Neural cell (in vitro differentiated cells): Measurements from ENCODE around the gene TEX11. TPM values are rescaled to one million over a fixed set of nuclear protein-coding genes. Genes with fewer than 3 reads are reported as not detected.
"Not testable (repeated sequence)": the region's sequence is repeated elsewhere in the genome, so short reads cannot be mapped to it uniquely, and the experiment has no call there.

Experiments used
- H2AFZ ChIP-seq: fragments of 200-600, 300-800 bp; sonication (generic), shearing (Covaris generic); 2 replicates; pipeline ENCODE4 v1.6.0; 2014; ENCODE audit warnings: low read depth, mild to moderate bottlenecking, antibody characterized with exemption, low read length, moderate library complexity
- H3F3A ChIP-seq: fragments of 200-600 bp; shearing (Covaris generic); 2 replicates; pipeline ENCODE4 v1.6.1; 2016; ENCODE audit warnings: mild to moderate bottlenecking, moderate library complexity, mixed read lengths, antibody characterized with exemption, low read length; ENCODE audit not compliant: insufficient read depth, poor library complexity, severe bottlenecking
- H3K27ac ChIP-seq: fragments of 200-600, 300-800 bp; sonication (generic), shearing (Covaris generic); 2 replicates; pipeline ENCODE4 v1.5.1; 2014; ENCODE audit warnings: mild to moderate bottlenecking, low read length, moderate library complexity
- H3K27me3 ChIP-seq: fragments of 300-800, 200-600 bp; sonication (generic), shearing (Covaris generic); 2 replicates; pipeline ENCODE4 v1.6.0; 2014; ENCODE audit warnings: mild to moderate bottlenecking, low read depth, low read length, moderate library complexity; ENCODE audit not compliant: insufficient read depth
- H3K36me3 ChIP-seq: fragments of 300-800, 200-600 bp; sonication (generic), shearing (Covaris generic); 2 replicates; pipeline ENCODE4 v1.5.1; 2014; ENCODE audit warnings: mild to moderate bottlenecking, antibody characterized with exemption, low read length, moderate library complexity; ENCODE audit not compliant: insufficient read depth
- H3K4me2 ChIP-seq: fragments of 300-800, 200-600 bp; sonication (generic), shearing (Covaris generic); 2 replicates; pipeline ENCODE4 v1.6.0; 2014; ENCODE audit warnings: mild to moderate bottlenecking, low read length
- H3K4me3 ChIP-seq: fragments of 300-800, 200-600 bp; sonication (generic), shearing (Covaris generic); 2 replicates; pipeline ENCODE4 v1.5.1; 2014; ENCODE audit warnings: mild to moderate bottlenecking, low read length, moderate library complexity
- H3K79me2 ChIP-seq: fragments of 200-600 bp; shearing (Covaris generic); replicated peaks from 2 replicates; pipeline ENCODE4 v1.6.0; 2014; ENCODE audit warnings: mild to moderate bottlenecking, low read length, moderate library complexity; ENCODE audit not compliant: insufficient read depth
- H3K9ac ChIP-seq: fragments of 300-800, 200-600 bp; sonication (generic), shearing (Covaris generic); 2 replicates; pipeline ENCODE4 v1.6.1; 2016; ENCODE audit warnings: mild to moderate bottlenecking, low read length, mixed read lengths
- H3K9me2 ChIP-seq: fragments of 200-600 bp; shearing (Covaris generic); 2 replicates; pipeline ENCODE4 v1.6.1; 2016; ENCODE audit warnings: mild to moderate bottlenecking, low read length, mixed read lengths; ENCODE audit not compliant: insufficient read depth
- H3K9me3 ChIP-seq: fragments of 200-600, 300-800 bp; sonication (generic), shearing (Covaris generic); 2 replicates; pipeline ENCODE4 v1.6.1; 2016; ENCODE audit warnings: mild to moderate bottlenecking, mixed run types, low read length, moderate library complexity, mixed read lengths
- H4K20me1 ChIP-seq: fragments of 200-600 bp; shearing (Covaris generic); 2 replicates; pipeline ENCODE4 v1.6.1; 2016; ENCODE audit warnings: mild to moderate bottlenecking, mixed run types; ENCODE audit not compliant: insufficient read depth
- CTCF ChIP-seq: fragments of 450-650 bp; IDR thresholded peaks from 2 replicates; pipeline ENCODE4 v1.5.1; 2014; ENCODE audit warnings: antibody characterized with exemption, mild to moderate bottlenecking, moderate library complexity; ENCODE audit not compliant: poor library complexity, severe bottlenecking
- EP300 ChIP-seq: fragments of 450-650 bp; conservative IDR thresholded peaks from 2 replicates; pipeline ENCODE4 v1.6.1; 2014; ENCODE audit warnings: antibody characterized with exemption, mild to moderate bottlenecking, moderate library complexity; ENCODE audit not compliant: poor library complexity, severe bottlenecking
- EZH2 ChIP-seq: fragments of 200-600, 300-800 bp; shearing (Covaris generic), sonication (generic); IDR thresholded peaks from 2 replicates; pipeline ENCODE4 v1.6.1; 2014; ENCODE audit warnings: antibody characterized with exemption, low read length, borderline replicate concordance, mild to moderate bottlenecking; ENCODE audit not compliant: insufficient read depth, poor library complexity, severe bottlenecking
- MXI1 ChIP-seq: fragments of 450-650 bp; conservative IDR thresholded peaks from 2 replicates; pipeline ENCODE4 v1.6.1; 2014; ENCODE audit warnings: antibody characterized with exemption, mild to moderate bottlenecking; ENCODE audit not compliant: poor library complexity, severe bottlenecking
- POLR2AphosphoS5 ChIP-seq: IDR thresholded peaks from 2 replicates; pipeline ENCODE4 v1.6.1; 2012
- RAD21 ChIP-seq: fragments of 450-650 bp; conservative IDR thresholded peaks from 2 replicates; pipeline ENCODE4 v1.6.1; 2014; ENCODE audit warnings: antibody characterized with exemption, mild to moderate bottlenecking, moderate library complexity
- REST ChIP-seq: IDR thresholded peaks from 2 replicates; pipeline ENCODE4 v1.6.1; 2012; ENCODE audit warnings: borderline replicate concordance
- SMC3 ChIP-seq: fragments of 450-650 bp; conservative IDR thresholded peaks from 2 replicates; pipeline ENCODE4 v1.6.1; 2014; ENCODE audit warnings: antibody characterized with exemption, mild to moderate bottlenecking, moderate library complexity; ENCODE audit not compliant: poor library complexity
- TAF1 ChIP-seq: IDR thresholded peaks from 2 replicates; pipeline ENCODE4 v1.6.1; 2012; ENCODE audit warnings: low read depth
- polyA plus RNA-seq: library from polyadenylated mRNA; depleted of rRNA; stranded (reverse); fragments of >200 nt; gene quantifications from 2 replicates; pipeline ENCODE4 v1.2.3, GENCODE V29; 2014

TEX11 gene
- polyA plus RNA-seq, 1 donor from 2014 or later: not detected

- not testable (repeated sequence) for H3K9ac ChIP-seq, H4K20me1 ChIP-seq, H2AFZ ChIP-seq, H3F3A ChIP-seq, H3K27ac ChIP-seq, H3K4me2 ChIP-seq, H3K9me2 ChIP-seq, H3K4me3 ChIP-seq, H3K79me2 ChIP-seq, H3K9me3 ChIP-seq, H3K36me3 ChIP-seq, H3K27me3 ChIP-seq
Measured at GRCh38 chrX:70515270-70515669, 393.2 kb downstream of the TEX11 start.

GRCh38 chrX:70509078-70509477 is 399.4 kb downstream of the TEX11 start:
- no peak for TF ChIP-seq POLR2AphosphoS5
- no peak for TF ChIP-seq TAF1
- TF ChIP-seq EP300: no peak
- no peak for TF ChIP-seq SMC3
- no peak for TF ChIP-seq MXI1
- no peak for TF ChIP-seq EZH2
- TF ChIP-seq CTCF: no peak
- no peak for TF ChIP-seq REST
- TF ChIP-seq RAD21: no peak
- Histone ChIP-seq H4K20me1 (no peaks in the 10 kb centered on the region), H3K9ac (no peak overlapping the region), H3K9me3 (no peaks in the 10 kb centered on the region), H2AFZ (no peak overlapping the region), H3K36me3 (no peaks in the 10 kb centered on the region), H3K27ac (no peak overlapping the region), H3K27me3 (no peaks in the 10 kb centered on the region), H3K9me2 (no peaks in the 10 kb centered on the region), H3F3A (no peaks in the 10 kb centered on the region), H3K79me2 (no peaks in the 10 kb centered on the region), H3K4me2 (no peak overlapping the region), H3K4me3 (no peak overlapping the region)

- Histone ChIP-seq H3K36me3 (no peaks in the 10 kb centered on the region), H3K4me2 (no peak overlapping the region), H3K27ac (no peak overlapping the region), H3K4me3 (no peak overlapping the region), H3K9me3 (no peaks in the 10 kb centered on the region), H2AFZ (no peak overlapping the region), H3K27me3 (no peaks in the 10 kb centered on the region), H3K9me2 (no peaks in the 10 kb centered on the region), H3K79me2 (no peaks in the 10 kb centered on the region), H4K20me1 (no peaks in the 10 kb centered on the region), H3K9ac (no peak overlapping the region), H3F3A (no peaks in the 10 kb centered on the region)
- no peak for TF ChIP-seq REST
Measured at GRCh38 chrX:70508296-70508911, 400.1 kb downstream of the TEX11 start.
